ENCODE data around the gene FOXJ2. TPM values are rescaled to one million over a fixed set of nuclear protein-coding genes. Genes with fewer than 3 reads are reported as not detected.

Gene FOXJ2
- total and polyA plus RNA-seq, 2 donors (not counting 1 experiment from before 2014, with no cell fraction given), result 8.3 TPM

GRCh38 chr12:8075935-8076334 lies 43.4 kb downstream of the FOXJ2 start:
- no peaks in the 10 kb centered on the region for H4K20me1 ChIP-seq (ENCODE audit: control insufficient read depth, extremely low read depth, insufficient read depth, low read length)
- no peaks in the 10 kb centered on the region for H3K4me1 ChIP-seq (ENCODE audit: control insufficient read depth, extremely low read depth, insufficient read depth, low read length)
- H3K27me3 ChIP-seq (ENCODE audit: control insufficient read depth, insufficient read depth, low read length), result no peaks in the 10 kb centered on the region
- H2AFZ ChIP-seq (ENCODE audit: low read length), result no peak overlapping the region
- no peak overlapping the region for H3K27ac ChIP-seq (ENCODE audit: insufficient read depth, low read length)
- H3K9me3 ChIP-seq (ENCODE audit: control insufficient read depth, insufficient read depth, low read depth, low read length), result no peaks in the 10 kb centered on the region
- no peak for DNase-seq (ENCODE audit: low read depth in 2 of 2)
- no peaks in the 10 kb centered on the region for H3K36me3 ChIP-seq (ENCODE audit: control insufficient read depth, insufficient read depth, low read length)
- H3K4me2 ChIP-seq (ENCODE audit: extremely low read depth, insufficient read depth, low read length), result no peak overlapping the region
- H3K9ac ChIP-seq (ENCODE audit: insufficient read depth, low read length), result no peak overlapping the region
- H3K79me2 ChIP-seq (ENCODE audit: control insufficient read depth, insufficient read depth, low read length), result no peaks in the 10 kb centered on the region
- no peak overlapping the region for H3K4me3 ChIP-seq (replicated peaks in 1 of 4; ENCODE audit: control extremely low read depth in 1 of 4, insufficient read depth in 1 of 4, low read depth in 3 of 4, low read length in 4 of 4)
- no peak for TF ChIP-seq CTCF (conservative IDR thresholded peaks at IDR 0.05 in 1 of 2, IDR thresholded peaks at IDR 0.05 in 1 of 2; ENCODE audit: low read depth in 1 of 2, low read length in 2 of 2)
- no peak for TF ChIP-seq EZH2 (IDR thresholded peaks at IDR 0.05; ENCODE audit: low read length, missing control alignments)

DNA sequence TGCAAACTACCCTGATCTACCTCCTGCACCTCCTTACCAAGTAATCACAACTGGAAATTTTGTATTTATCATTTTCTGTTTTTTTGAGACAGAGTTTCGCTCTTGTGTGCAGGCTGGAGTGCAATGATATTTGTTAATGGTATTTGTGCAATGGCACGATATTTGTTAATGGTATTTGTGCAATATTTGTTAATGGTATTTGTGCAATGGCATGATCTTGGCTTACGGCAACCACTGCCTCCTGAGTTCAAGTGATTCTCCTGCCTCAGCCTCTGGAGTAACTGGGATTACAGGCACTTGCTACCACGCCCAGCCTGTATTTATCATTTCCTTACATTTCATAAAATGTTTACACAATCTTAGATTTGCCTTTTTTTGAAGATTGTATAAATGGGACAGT lies 43.9 kb downstream of the FOXJ2 start:
- Histone ChIP-seq H3K9ac (ENCODE audit: insufficient read depth, low read length) (no peak overlapping the region), H3K79me2 (ENCODE audit: control insufficient read depth, insufficient read depth, low read length) (no peaks in the 10 kb centered on the region), H3K36me3 (ENCODE audit: control insufficient read depth, insufficient read depth, low read length) (no peaks in the 10 kb centered on the region), H3K4me3 (replicated peaks in 1 of 4; ENCODE audit: control extremely low read depth in 1 of 4, insufficient read depth in 1 of 4, low read depth in 3 of 4, low read length in 4 of 4) (no peak overlapping the region), H3K27ac (ENCODE audit: insufficient read depth, low read length) (no peak overlapping the region), H4K20me1 (ENCODE audit: control insufficient read depth, extremely low read depth, insufficient read depth, low read length) (no peaks in the 10 kb centered on the region), H3K9me3 (ENCODE audit: control insufficient read depth, insufficient read depth, low read depth, low read length) (no peaks in the 10 kb centered on the region), H3K4me1 (ENCODE audit: control insufficient read depth, extremely low read depth, insufficient read depth, low read length) (no peaks in the 10 kb centered on the region), H3K4me2 (ENCODE audit: extremely low read depth, insufficient read depth, low read length) (no peak overlapping the region), H3K27me3 (ENCODE audit: control insufficient read depth, insufficient read depth, low read length) (no peaks in the 10 kb centered on the region), H2AFZ (ENCODE audit: low read length) (no peak overlapping the region)
- no peak for TF ChIP-seq CTCF (conservative IDR thresholded peaks at IDR 0.05 in 1 of 2, IDR thresholded peaks at IDR 0.05 in 1 of 2; ENCODE audit: low read depth in 1 of 2, low read length in 2 of 2)
- TF ChIP-seq EZH2 (IDR thresholded peaks at IDR 0.05; ENCODE audit: low read length, missing control alignments), result no peak
- no peak for DNase-seq (ENCODE audit: low read depth in 2 of 2)

- no peaks in the 10 kb centered on the region for H3K9me3 ChIP-seq (ENCODE audit: control insufficient read depth, insufficient read depth, low read depth, low read length)
- DNase-seq (ENCODE audit: low read depth in 2 of 2), result peak; percentile 39 to 47
- no peaks in the 10 kb centered on the region for H3K27me3 ChIP-seq (ENCODE audit: control insufficient read depth, insufficient read depth, low read length)
- H2AFZ ChIP-seq (ENCODE audit: low read length), result no peak overlapping the region
- no peak overlapping the region for H3K27ac ChIP-seq (ENCODE audit: insufficient read depth, low read length)
- no peaks in the 10 kb centered on the region for H3K36me3 ChIP-seq (ENCODE audit: control insufficient read depth, insufficient read depth, low read length)
- no peaks in the 10 kb centered on the region for H3K4me1 ChIP-seq (ENCODE audit: control insufficient read depth, extremely low read depth, insufficient read depth, low read length)
- no peaks in the 10 kb centered on the region for H4K20me1 ChIP-seq (ENCODE audit: control insufficient read depth, extremely low read depth, insufficient read depth, low read length)
- H3K4me3 ChIP-seq (replicated peaks in 1 of 4; ENCODE audit: control extremely low read depth in 1 of 4, insufficient read depth in 1 of 4, low read depth in 3 of 4, low read length in 4 of 4), result no peak overlapping the region
- H3K4me2 ChIP-seq (ENCODE audit: extremely low read depth, insufficient read depth, low read length), result peak overlapping the region; percentile 7
- no peak for TF ChIP-seq CTCF (conservative IDR thresholded peaks at IDR 0.05 in 1 of 2, IDR thresholded peaks at IDR 0.05 in 1 of 2; ENCODE audit: low read depth in 1 of 2, low read length in 2 of 2)
- TF ChIP-seq EZH2 (IDR thresholded peaks at IDR 0.05; ENCODE audit: low read length, missing control alignments), result no peak
- H3K9ac ChIP-seq (ENCODE audit: insufficient read depth, low read length), result no peak overlapping the region
- H3K79me2 ChIP-seq (ENCODE audit: control insufficient read depth, insufficient read depth, low read length), result peaks cover under 1% of the 10 kb centered on the region
Measured at GRCh38 chr12:8077207-8077606, 44.7 kb downstream of the FOXJ2 start.

Data from fibroblast of lung (primary cell).